Peyer's patch (tissue), 4 donors: ENCODE data around the gene BBS1. TPM values are rescaled to one million over a fixed set of nuclear protein-coding genes. Genes with fewer than 3 reads are reported as not detected.

Experiments
- DNase-seq, 3 donors: peaks; one replicate each; pipeline ENCODE4 v3.0.0-alpha.2; 2017 to 2019
- H3K27ac ChIP-seq, 4 donors: fragments of 200-600 bp; sonication (generic); one replicate each; pipeline ENCODE4 v1.5.1; 2016 to 2019
- H3K27me3 ChIP-seq, 2 donors: fragments of 200-600 bp; sonication (generic); one replicate each; pipeline ENCODE4 v1.5.1; 2019
- H3K36me3 ChIP-seq, 3 donors: fragments of 200-600 bp; sonication (generic); one replicate each; pipeline ENCODE4 v1.5.1; 2016 to 2019
- H3K4me1 ChIP-seq, 4 donors: fragments of 200-600 bp; sonication (generic); one replicate each; pipeline ENCODE4 v1.5.1; 2016 to 2019
- H3K4me3 ChIP-seq, 4 donors: fragments of 200-600 bp; sonication (generic); 1 replicate in 3 of 4; 2 replicates in 1 of 4; pipeline ENCODE4 v1.5.1; 2016 to 2019; ENCODE audit warnings: mild to moderate bottlenecking in 1 of 4
- H3K9me3 ChIP-seq, 4 donors: fragments of 200-600 bp; sonication (generic); one replicate each; pipeline ENCODE4 v1.5.1; 2016 to 2019; ENCODE audit warnings: mild to moderate bottlenecking in 1 of 4
- CTCF ChIP-seq, 6 experiments: fragments of 450-650 bp in 4 of 6; fragments of 200-600 bp in 2 of 6; sonication (generic) in 1 of 6; IDR thresholded peaks; one replicate each; pipeline ENCODE4 v1.5.1; 2017 to 2019; ENCODE audit warnings: antibody characterized with exemption in 6 of 6, mild to moderate bottlenecking in 3 of 6, moderate library complexity in 1 of 6
- POLR2A ChIP-seq, 2 donors: fragments of 450-650 bp; IDR thresholded peaks; one replicate each; pipeline ENCODE4 v1.5.1; 2017; ENCODE audit warnings: antibody characterized with exemption in 2 of 2, mild to moderate bottlenecking in 2 of 2, moderate library complexity in 2 of 2
- total RNA-seq, 4 donors: library from RNA; depleted of rRNA; stranded (reverse); fragments of >200 nt; gene quantifications; one replicate each; pipeline ENCODE4 v1.1.0, GENCODE V29; 2016

Gene BBS1
- total RNA-seq, 4 donors from 2014 or later, result 25.6 to 167 (median 73.4) TPM

- no peaks in the 10 kb centered on the region for H3K27me3 ChIP-seq
- H3K36me3 ChIP-seq, result no peaks in the 10 kb centered on the region
- H3K4me1 ChIP-seq, result peaks cover 0 to 11% (median 2%) of the 10 kb centered on the region in 4 donors
- no peaks in the 10 kb centered on the region for H3K9me3 ChIP-seq
- DNase-seq, result no peak
- TF ChIP-seq POLR2A (IDR thresholded peaks at IDR 0.05), result no peak
- TF ChIP-seq CTCF (IDR thresholded peaks at IDR 0.05), result no peak
- H3K4me3 ChIP-seq, result no peak overlapping the region
- H3K27ac ChIP-seq, result no peak overlapping the region
Observed at GRCh38 chr11:66561975-66562248, 51.5 kb downstream of the BBS1 start.

GRCh38 chr11:66562275-66562674 lies 51.8 kb downstream of the BBS1 start:
- no peak overlapping the region for H3K4me3 ChIP-seq
- TF ChIP-seq POLR2A (IDR thresholded peaks at IDR 0.05) (no peak), CTCF (IDR thresholded peaks at IDR 0.05) (no peak)
- DNase-seq, result no peak
- no peaks in the 10 kb centered on the region for H3K36me3 ChIP-seq
- H3K4me1 ChIP-seq, result peaks cover 0 to 11% (median 2%) of the 10 kb centered on the region in 4 donors
- H3K27me3 ChIP-seq, result no peaks in the 10 kb centered on the region
- no peak overlapping the region for H3K27ac ChIP-seq
- no peaks in the 10 kb centered on the region for H3K9me3 ChIP-seq

GRCh38 chr11:66562907-66563583 lies 52.6 kb downstream of the BBS1 start:
- H3K27me3 ChIP-seq, result no peaks in the 10 kb centered on the region
- H3K27ac ChIP-seq, result no peak overlapping the region
- H3K9me3 ChIP-seq, result no peaks in the 10 kb centered on the region
- H3K36me3 ChIP-seq, result no peaks in the 10 kb centered on the region
- no peak for DNase-seq
- TF ChIP-seq POLR2A (IDR thresholded peaks at IDR 0.05), result no peak
- no peak for TF ChIP-seq CTCF (IDR thresholded peaks at IDR 0.05)
- peaks cover 0 to 17% (median 2%) of the 10 kb centered on the region in 4 donors for H3K4me1 ChIP-seq
- H3K4me3 ChIP-seq, result no peak overlapping the region

GRCh38 chr11:66563832-66564231 lies 53.4 kb downstream of the BBS1 start:
- H3K4me1 ChIP-seq, result peaks cover 0 to 17% (median 4%) of the 10 kb centered on the region in 4 donors
- no peak overlapping the region for H3K27ac ChIP-seq
- no peaks in the 10 kb centered on the region for H3K36me3 ChIP-seq
- H3K27me3 ChIP-seq, result no peaks in the 10 kb centered on the region
- no peak overlapping the region for H3K4me3 ChIP-seq
- no peak for DNase-seq
- no peaks in the 10 kb centered on the region for H3K9me3 ChIP-seq
- TF ChIP-seq POLR2A (IDR thresholded peaks at IDR 0.05) (no peak), CTCF (IDR thresholded peaks at IDR 0.05) (no peak)

- TF ChIP-seq POLR2A (IDR thresholded peaks at IDR 0.05), result no peak
- Histone ChIP-seq H3K27ac (no peak overlapping the region), H3K4me3 (no peak overlapping the region), H3K4me1 (peaks cover 0 to 10% (median 2%) of the 10 kb centered on the region in 4 donors), H3K27me3 (no peaks in the 10 kb centered on the region), H3K36me3 (no peaks in the 10 kb centered on the region), H3K9me3 (no peaks in the 10 kb centered on the region)
- DNase-seq, result no peak
Observed at GRCh38 chr11:66564538-66564937, 54.1 kb downstream of the BBS1 start.

GRCh38 chr11:66564984-66565383 lies 54.5 kb downstream of the BBS1 start:
- H3K4me1 ChIP-seq, result peaks cover 0 to 9% (median 2%) of the 10 kb centered on the region in 4 donors
- no peak overlapping the region for H3K27ac ChIP-seq
- no peaks in the 10 kb centered on the region for H3K27me3 ChIP-seq
- DNase-seq, result no peak
- H3K4me3 ChIP-seq, result no peak overlapping the region
- H3K36me3 ChIP-seq, result no peaks in the 10 kb centered on the region
- no peaks in the 10 kb centered on the region for H3K9me3 ChIP-seq
- TF ChIP-seq POLR2A (IDR thresholded peaks at IDR 0.05), result no peak
- no peak for TF ChIP-seq CTCF (IDR thresholded peaks at IDR 0.05)
